GM21737 (cell line): ENCODE measurements around the gene RPL10.
"Not testable (repeated sequence)": the region's sequence is repeated elsewhere in the genome, so short reads cannot be mapped to it uniquely, and the experiment has no call there.

ENCODE experiments used
- ATAC-seq: cut with Tn5 transposase; IDR thresholded peaks from one replicate; pipeline ENCODE4 v1.9.1; 2021; ENCODE audit warnings: mild to moderate bottlenecking, moderate library complexity; ENCODE audit not compliant: unreplicated experiment

The RPL10 gene

GRCh38 chrX:154399527-154400368, 1.6 kb downstream of the RPL10 start:
- no peak for ATAC-seq

DNA sequence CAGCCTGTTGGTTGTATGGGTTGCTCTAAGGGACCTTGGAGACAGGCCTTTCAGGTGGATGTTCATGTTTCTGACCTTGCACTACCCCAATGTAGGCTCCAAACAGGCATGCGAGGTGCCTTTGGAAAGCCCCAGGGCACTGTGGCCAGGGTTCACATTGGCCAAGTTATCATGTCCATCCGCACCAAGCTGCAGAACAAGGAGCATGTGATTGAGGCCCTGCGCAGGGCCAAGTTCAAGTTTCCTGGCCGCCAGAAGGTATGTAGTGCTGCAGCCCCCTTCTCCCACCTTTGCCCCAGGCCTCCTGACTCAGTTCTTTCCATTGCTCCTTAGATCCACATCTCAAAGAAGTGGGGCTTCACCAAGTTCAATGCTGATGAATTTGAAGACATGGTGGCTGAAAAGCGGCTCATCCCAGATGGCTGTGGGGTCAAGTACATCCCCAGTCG, 2.2 kb downstream of the RPL10 start:
- ATAC-seq, result not testable (repeated sequence)

DNA sequence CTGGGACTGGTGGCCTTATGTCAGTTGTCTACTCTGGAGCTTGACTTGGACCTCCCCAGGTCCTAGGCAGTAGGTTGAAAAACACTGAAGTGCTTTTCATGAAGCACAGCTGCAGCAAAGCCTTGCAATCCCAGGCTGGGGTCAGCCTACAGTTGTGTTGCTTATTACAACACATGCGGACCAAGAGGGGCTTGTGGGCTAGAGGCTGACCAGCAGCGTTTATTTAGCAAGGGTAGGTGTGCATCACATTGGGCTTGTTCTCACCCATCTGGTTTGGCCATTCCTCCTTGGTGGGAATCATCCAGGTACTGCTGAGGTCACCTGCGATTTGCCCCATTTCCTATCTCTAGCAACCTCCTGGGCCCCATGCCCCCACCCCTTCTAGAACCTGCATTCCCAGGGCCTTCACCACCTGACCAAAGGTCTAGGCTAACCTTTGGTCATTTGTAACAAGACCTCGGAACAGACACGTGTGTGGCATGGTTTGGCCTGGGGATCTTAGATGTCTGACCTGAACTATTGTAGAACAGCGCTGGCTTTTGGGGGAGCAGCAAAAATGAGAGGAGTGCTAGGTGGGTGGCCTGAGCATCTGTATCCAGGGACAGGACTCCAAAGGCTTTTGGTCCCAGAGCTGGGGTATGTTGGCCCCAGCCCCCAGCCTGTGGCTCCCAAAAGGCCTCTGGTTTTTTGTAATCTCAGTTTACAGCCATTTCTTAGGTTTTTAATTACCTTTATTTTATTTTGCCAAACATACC, 3.0 kb downstream of the RPL10 start:
- no peak for ATAC-seq

- ATAC-seq, result no peak
These were observed 3.9 kb downstream of the RPL10 start for GRCh38 chrX:154401918-154402621.

GRCh38 chrX:154402622-154403127, 4.5 kb downstream of the RPL10 start:
- no peak for ATAC-seq

GRCh38 chrX:154403192-154403591, 5.0 kb downstream of the RPL10 start:
- no peak for ATAC-seq

- ATAC-seq, result no peak
These were observed 5.7 kb downstream of the RPL10 start for GRCh38 chrX:154403858-154404257.

- no peak for ATAC-seq
These were observed 6.5 kb downstream of the RPL10 start for GRCh38 chrX:154404625-154405192.

- peak; percentile 9 for ATAC-seq
These were observed 10.6 kb downstream of the RPL10 start for GRCh38 chrX:154408659-154409221.

DNA sequence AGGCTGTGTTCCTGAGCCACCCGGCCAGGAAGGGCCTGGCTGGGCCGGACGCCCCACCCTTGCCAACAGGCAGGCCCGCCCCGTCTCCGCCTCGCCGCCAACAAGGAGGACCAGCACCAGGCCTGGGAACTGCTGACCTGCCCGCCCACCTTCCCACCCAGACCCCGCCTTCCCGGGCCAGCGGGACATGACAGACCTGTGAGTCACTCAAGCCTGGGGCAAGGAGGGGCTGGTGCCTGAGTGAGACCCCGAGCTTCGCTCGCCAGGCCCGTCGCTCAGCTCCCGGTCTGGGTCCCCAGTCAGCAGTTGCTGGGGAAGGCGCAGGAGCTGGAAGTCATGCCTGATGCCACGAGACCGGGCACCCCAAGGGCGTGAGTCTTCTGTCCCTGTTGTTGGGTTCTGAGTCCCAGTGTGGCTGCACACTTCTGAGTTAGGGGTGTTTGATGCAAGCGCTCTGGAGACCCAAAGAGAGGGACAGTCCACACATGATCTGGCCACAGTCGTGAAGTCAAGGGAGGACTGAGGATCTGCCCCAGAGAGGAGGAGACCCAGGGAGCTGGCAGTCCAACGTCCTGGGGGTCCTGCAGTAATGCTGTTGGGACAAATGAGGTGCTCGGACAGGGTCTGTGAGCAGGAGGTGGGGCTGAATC, 11.2 kb downstream of the RPL10 start, which contains the start of gene DNASE1L1:
Gene DNASE1L1, minus strand, starts transcription at position 33 of the 650 bp plus-strand sequence. CDS start 3,686 bp downstream, outside the sequence.
- ATAC-seq, result peak; percentile 39

- peak; percentile 50 for ATAC-seq
These were observed 13.8 kb downstream of the RPL10 start for GRCh38 chrX:154411981-154412340.

DNA sequence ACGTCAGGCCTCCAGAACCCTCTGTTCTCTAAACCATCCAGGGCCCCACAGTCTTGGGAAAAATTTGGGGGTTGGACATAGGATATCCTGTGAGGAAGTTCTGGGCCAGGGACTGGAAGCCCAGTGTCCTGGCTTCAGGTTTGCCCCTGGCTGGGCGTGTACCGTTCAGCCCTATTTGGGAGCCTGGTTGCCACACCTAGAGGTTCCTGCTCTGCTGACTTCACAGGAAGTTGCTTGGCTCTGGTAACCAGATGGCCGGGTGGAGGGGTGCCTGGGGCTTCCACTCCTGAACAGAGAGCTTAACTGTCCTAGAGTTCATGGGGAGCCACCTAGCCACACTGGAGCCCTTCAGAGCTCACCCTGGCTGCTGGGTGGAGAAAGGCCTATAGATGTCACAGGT, 14.3 kb downstream of the RPL10 start:
- ATAC-seq, result no peak

DNA sequence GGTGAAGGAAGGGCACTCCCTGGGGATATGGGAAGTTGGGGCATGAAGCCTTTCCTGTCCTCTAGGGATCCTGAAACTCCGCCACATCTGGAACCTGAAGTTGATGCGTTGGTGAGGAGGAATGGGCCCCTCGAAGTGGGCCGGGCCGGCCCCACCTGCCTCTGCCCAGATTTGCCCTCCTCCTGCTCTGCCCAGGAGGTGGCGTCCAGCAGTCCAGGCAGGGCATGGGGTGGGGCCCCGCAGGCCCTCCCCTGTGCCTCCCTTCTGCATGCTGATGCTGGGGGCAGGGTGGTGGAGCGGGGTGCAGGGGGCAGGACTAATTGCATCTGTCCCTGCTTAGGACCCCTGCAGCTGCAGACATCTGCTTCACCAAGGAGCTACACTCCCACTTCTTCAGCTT, 15.0 kb downstream of the RPL10 start:
- ATAC-seq, result no peak

DNA sequence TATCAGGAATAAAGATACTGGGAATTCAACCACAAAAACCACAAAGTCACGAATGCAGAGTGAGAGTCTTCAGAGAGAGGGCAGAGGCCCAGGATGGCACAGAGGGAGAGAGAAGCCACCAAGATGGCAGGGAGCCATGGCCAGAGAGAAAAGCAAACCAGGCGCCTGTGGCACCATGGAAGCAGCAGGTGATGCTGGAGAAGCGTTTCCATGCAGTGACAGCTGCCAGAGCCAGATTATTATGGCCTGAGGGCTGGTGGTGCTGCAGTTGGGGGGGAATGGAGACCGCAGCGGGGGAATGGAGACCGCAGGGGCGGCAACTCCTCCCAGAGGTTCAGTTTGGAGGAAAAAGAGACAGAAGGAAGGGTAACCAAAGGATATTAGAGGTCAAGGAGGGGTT, 19.0 kb downstream of the RPL10 start:
- ATAC-seq, result no peak

- no peak for ATAC-seq
These were observed 21.0 kb downstream of the RPL10 start for GRCh38 chrX:154419189-154419588.

- no peak for ATAC-seq
These were observed 21.7 kb downstream of the RPL10 start for GRCh38 chrX:154419688-154420401.

DNA sequence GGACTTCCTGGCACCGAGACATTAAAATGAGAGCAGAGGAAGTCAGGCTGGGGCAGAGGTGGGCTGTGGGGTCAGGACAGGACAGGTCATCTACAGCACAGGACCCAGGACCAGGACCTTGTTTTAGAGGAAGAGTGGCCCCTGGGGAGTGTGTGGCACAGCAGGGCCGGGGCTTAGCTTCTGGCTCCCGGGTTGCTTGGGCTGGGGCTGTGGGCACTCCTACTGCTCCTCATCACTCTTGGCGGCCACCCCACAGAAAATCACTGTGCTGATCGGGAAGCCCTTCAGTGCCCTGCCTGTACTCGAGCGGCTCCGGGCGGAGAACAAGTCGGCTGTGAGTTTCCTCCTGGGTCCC, 22.2 kb downstream of the RPL10 start:
- no peak for ATAC-seq

GRCh38 chrX:154426916-154427770, 29.0 kb downstream of the RPL10 start:
- ATAC-seq, result no peak
